ENCODE measurements around the gene RFTN1.

RFTN1 gene

GRCh38 chr3:16543242-16543864 is 29.9 kb upstream of the RFTN1 start:
- POLR2A ChIA-PET = no interaction called here

GRCh38 chr3:16538507-16538906 is 25.0 kb upstream of the RFTN1 start:
- Histone ChIP-seq H3K27ac (ENCODE audit: insufficient read depth in 1 of 2, low read depth in 1 of 2, low read length in 2 of 2, poor library complexity in 1 of 2, severe bottlenecking in 2 of 2) (no peak overlapping the region), H3K27me3 (replicated peaks in 2 of 5; ENCODE audit: control insufficient read depth in 4 of 5, insufficient read depth in 5 of 5, low read length in 4 of 5) (no peaks in the 10 kb centered on the region), H3K9me3 (ENCODE audit: control extremely low read depth in 1 of 5, control insufficient read depth in 4 of 5, insufficient read depth in 2 of 5, low read depth in 1 of 5, low read length in 4 of 5) (no peaks in the 10 kb centered on the region), H3K4me3 (ENCODE audit: control insufficient read depth in 1 of 7, extremely low read depth in 1 of 7, insufficient read depth in 4 of 7, low read depth in 2 of 7, low read length in 6 of 7) (no peak overlapping the region), H3K4me1 (ENCODE audit: control extremely low read depth in 1 of 4, control insufficient read depth in 4 of 4, insufficient read depth in 4 of 4, low read length in 3 of 4) (peaks cover 0 to 10% (median 1%) of the 10 kb centered on the region in 4 experiments), H3K36me3 (ENCODE audit: control insufficient read depth in 4 of 4, insufficient read depth in 4 of 4, low read length in 3 of 4) (no peaks in the 10 kb centered on the region)
- WGBS (ENCODE audit: insufficient coverage) = 80% methylated on average over 3 of the region's 4 CpGs
- ChIA-PET CTCF (interaction anchor here (1.1 to 5.9 kb wide), 5 partner anchors 9 to 248 kb away, joined by 3 to 38 read pairs (median 6); no protein-coding TSS in a partner anchor), POLR2A (no interaction called here)
- no peak for DNase-seq

More at GRCh38 chr3:16543242-16543864, 29.9 kb upstream of the RFTN1 start:
- no peaks in the 10 kb centered on the region for H3K36me3 ChIP-seq (ENCODE audit: control insufficient read depth in 4 of 4, insufficient read depth in 4 of 4, low read length in 3 of 4)
- no peak overlapping the region for H3K4me3 ChIP-seq (ENCODE audit: control insufficient read depth in 1 of 7, extremely low read depth in 1 of 7, insufficient read depth in 4 of 7, low read depth in 2 of 7, low read length in 6 of 7)
- WGBS (ENCODE audit: insufficient coverage) = 77% methylated on average over 5 of the region's 6 CpGs
- no peak overlapping the region for H3K27ac ChIP-seq (ENCODE audit: insufficient read depth in 1 of 2, low read depth in 1 of 2, low read length in 2 of 2, poor library complexity in 1 of 2, severe bottlenecking in 2 of 2)
- CTCF ChIA-PET = interaction anchor here (0.9 to 2.7 kb wide), 3 partner anchors 14 to 257 kb away, joined by 3 to 9 read pairs (median 5); no protein-coding TSS in a partner anchor
- H3K4me1 ChIP-seq (ENCODE audit: control extremely low read depth in 1 of 4, control insufficient read depth in 4 of 4, insufficient read depth in 4 of 4, low read length in 3 of 4) = peaks cover 0 to 26% (median 14%) of the 10 kb centered on the region in 4 experiments
- no peak for DNase-seq
- no peaks in the 10 kb centered on the region for H3K9me3 ChIP-seq (ENCODE audit: control extremely low read depth in 1 of 5, control insufficient read depth in 4 of 5, insufficient read depth in 2 of 5, low read depth in 1 of 5, low read length in 4 of 5)
- no peaks in the 10 kb centered on the region for H3K27me3 ChIP-seq (replicated peaks in 2 of 5; ENCODE audit: control insufficient read depth in 4 of 5, insufficient read depth in 5 of 5, low read length in 4 of 5)

GRCh38 chr3:16536996-16537395 is 23.5 kb upstream of the RFTN1 start:
- Histone ChIP-seq H3K27ac (ENCODE audit: insufficient read depth in 1 of 2, low read depth in 1 of 2, low read length in 2 of 2, poor library complexity in 1 of 2, severe bottlenecking in 2 of 2) (no peak overlapping the region), H3K9me3 (ENCODE audit: control extremely low read depth in 1 of 5, control insufficient read depth in 4 of 5, insufficient read depth in 2 of 5, low read depth in 1 of 5, low read length in 4 of 5) (no peaks in the 10 kb centered on the region), H3K36me3 (ENCODE audit: control insufficient read depth in 4 of 4, insufficient read depth in 4 of 4, low read length in 3 of 4) (no peaks in the 10 kb centered on the region), H3K27me3 (replicated peaks in 2 of 5; ENCODE audit: control insufficient read depth in 4 of 5, insufficient read depth in 5 of 5, low read length in 4 of 5) (no peaks in the 10 kb centered on the region), H3K4me3 (ENCODE audit: control insufficient read depth in 1 of 7, extremely low read depth in 1 of 7, insufficient read depth in 4 of 7, low read depth in 2 of 7, low read length in 6 of 7) (no peak overlapping the region), H3K4me1 (ENCODE audit: control extremely low read depth in 1 of 4, control insufficient read depth in 4 of 4, insufficient read depth in 4 of 4, low read length in 3 of 4) (peaks cover 0 to 10% (median 1%) of the 10 kb centered on the region in 4 experiments)
- WGBS (ENCODE audit: insufficient coverage) = 97% methylated on average over 3 of the region's 3 CpGs
- CTCF ChIA-PET = interaction anchor here (0.9 to 5.9 kb wide), 8 partner anchors 10 to 247 kb away, joined by 3 to 38 read pairs (median 6); no protein-coding TSS in a partner anchor
- POLR2A ChIA-PET = no interaction called here
- no peak for DNase-seq

GRCh38 chr3:16536344-16536663 is 22.8 kb upstream of the RFTN1 start:
- no peak for DNase-seq
- ChIA-PET CTCF (interaction anchor here (0.6 to 5.9 kb wide), 13 partner anchors 9 to 724 kb away, joined by 3 to 38 read pairs (median 5); no protein-coding TSS in a partner anchor), POLR2A (no interaction called here)
- peak overlapping the region in 2 of 7 experiments; percentile 38 to 65 for H3K4me3 ChIP-seq (ENCODE audit: control insufficient read depth in 1 of 7, extremely low read depth in 1 of 7, insufficient read depth in 4 of 7, low read depth in 2 of 7, low read length in 6 of 7)
- H3K36me3 ChIP-seq (ENCODE audit: control insufficient read depth in 4 of 4, insufficient read depth in 4 of 4, low read length in 3 of 4) = no peaks in the 10 kb centered on the region
- H3K27me3 ChIP-seq (replicated peaks in 2 of 5; ENCODE audit: control insufficient read depth in 4 of 5, insufficient read depth in 5 of 5, low read length in 4 of 5) = no peaks in the 10 kb centered on the region
- H3K9me3 ChIP-seq (ENCODE audit: control extremely low read depth in 1 of 5, control insufficient read depth in 4 of 5, insufficient read depth in 2 of 5, low read depth in 1 of 5, low read length in 4 of 5) = no peaks in the 10 kb centered on the region
- H3K27ac ChIP-seq (ENCODE audit: insufficient read depth in 1 of 2, low read depth in 1 of 2, low read length in 2 of 2, poor library complexity in 1 of 2, severe bottlenecking in 2 of 2) = no peak overlapping the region
- H3K4me1 ChIP-seq (ENCODE audit: control extremely low read depth in 1 of 4, control insufficient read depth in 4 of 4, insufficient read depth in 4 of 4, low read length in 3 of 4) = peaks cover 0 to 12% (median 3%) of the 10 kb centered on the region in 4 experiments
- 96% methylated on average over 4 of the region's 4 CpGs for WGBS (ENCODE audit: insufficient coverage)

GRCh38 chr3:16534640-16535262 is 21.3 kb upstream of the RFTN1 start:
- H3K27ac ChIP-seq (ENCODE audit: insufficient read depth in 1 of 2, low read depth in 1 of 2, low read length in 2 of 2, poor library complexity in 1 of 2, severe bottlenecking in 2 of 2) = no peak overlapping the region
- CTCF ChIA-PET = interaction anchor here (1.4 to 5.9 kb wide), 4 partner anchors 9 to 245 kb away, joined by 3 to 38 read pairs (median 7); no protein-coding TSS in a partner anchor
- no peaks in the 10 kb centered on the region for H3K27me3 ChIP-seq (replicated peaks in 2 of 5; ENCODE audit: control insufficient read depth in 4 of 5, insufficient read depth in 5 of 5, low read length in 4 of 5)
- 89% methylated on average over 6 of the region's 8 CpGs for WGBS (ENCODE audit: insufficient coverage)
- peaks cover 0 to 10% (median 3%) of the 10 kb centered on the region in 4 experiments for H3K4me1 ChIP-seq (ENCODE audit: control extremely low read depth in 1 of 4, control insufficient read depth in 4 of 4, insufficient read depth in 4 of 4, low read length in 3 of 4)
- no peak overlapping the region for H3K4me3 ChIP-seq (ENCODE audit: control insufficient read depth in 1 of 7, extremely low read depth in 1 of 7, insufficient read depth in 4 of 7, low read depth in 2 of 7, low read length in 6 of 7)
- H3K36me3 ChIP-seq (ENCODE audit: control insufficient read depth in 4 of 4, insufficient read depth in 4 of 4, low read length in 3 of 4) = no peaks in the 10 kb centered on the region
- no peaks in the 10 kb centered on the region for H3K9me3 ChIP-seq (ENCODE audit: control extremely low read depth in 1 of 5, control insufficient read depth in 4 of 5, insufficient read depth in 2 of 5, low read depth in 1 of 5, low read length in 4 of 5)
- no peak for DNase-seq
- POLR2A ChIA-PET = no interaction called here

GRCh38 chr3:16533928-16534574 is 20.6 kb upstream of the RFTN1 start:
- no peak for DNase-seq
- Histone ChIP-seq H3K36me3 (ENCODE audit: control insufficient read depth in 4 of 4, insufficient read depth in 4 of 4, low read length in 3 of 4) (no peaks in the 10 kb centered on the region), H3K4me1 (ENCODE audit: control extremely low read depth in 1 of 4, control insufficient read depth in 4 of 4, insufficient read depth in 4 of 4, low read length in 3 of 4) (peaks cover under 1 to 16% (median 4%) of the 10 kb centered on the region in 4 experiments), H3K27ac (ENCODE audit: insufficient read depth in 1 of 2, low read depth in 1 of 2, low read length in 2 of 2, poor library complexity in 1 of 2, severe bottlenecking in 2 of 2) (no peak overlapping the region), H3K4me3 (ENCODE audit: control insufficient read depth in 1 of 7, extremely low read depth in 1 of 7, insufficient read depth in 4 of 7, low read depth in 2 of 7, low read length in 6 of 7) (no peak overlapping the region), H3K9me3 (ENCODE audit: control extremely low read depth in 1 of 5, control insufficient read depth in 4 of 5, insufficient read depth in 2 of 5, low read depth in 1 of 5, low read length in 4 of 5) (no peaks in the 10 kb centered on the region), H3K27me3 (replicated peaks in 2 of 5; ENCODE audit: control insufficient read depth in 4 of 5, insufficient read depth in 5 of 5, low read length in 4 of 5) (no peaks in the 10 kb centered on the region)
- CTCF ChIA-PET = interaction anchor here (1.2 to 5.9 kb wide), 3 partner anchors 8 to 244 kb away, joined by 3 to 38 read pairs (median 8); no protein-coding TSS in a partner anchor
- WGBS (ENCODE audit: insufficient coverage) = 96% methylated on average over 3 of the region's 5 CpGs
- POLR2A ChIA-PET = no interaction called here
